Measurements from ENCODE around the gene PURA.
"Not testable (repeated sequence)": the region's sequence is repeated elsewhere in the genome, so short reads cannot be mapped to it uniquely, and the experiment has no call there.

The PURA gene

GRCh38 chr5:140135127-140135526 is 21.2 kb downstream of the PURA start:
- DNase-seq (ENCODE audit: low read depth in 2 of 2), result no peak

GRCh38 chr5:140136624-140137023 is 22.7 kb downstream of the PURA start:
- no peak for DNase-seq (ENCODE audit: low read depth in 2 of 2)

- DNase-seq (ENCODE audit: low read depth in 2 of 2), result no peak
Measured at GRCh38 chr5:140140435-140140834, 26.5 kb downstream of the PURA start.

GRCh38 chr5:140141241-140141640 is 27.3 kb downstream of the PURA start:
- DNase-seq (ENCODE audit: low read depth in 2 of 2), result no peak

- no peak for DNase-seq (ENCODE audit: low read depth in 2 of 2)
Measured at GRCh38 chr5:140142246-140142645, 28.3 kb downstream of the PURA start.

GRCh38 chr5:140142856-140143255 is 28.9 kb downstream of the PURA start:
- no peak for DNase-seq (ENCODE audit: low read depth in 2 of 2)

GRCh38 chr5:140143521-140144258 is 29.8 kb downstream of the PURA start:
- DNase-seq (ENCODE audit: low read depth in 2 of 2), result no peak

GRCh38 chr5:140145256-140145655 is 31.3 kb downstream of the PURA start:
- DNase-seq (ENCODE audit: low read depth in 2 of 2), result no peak

- DNase-seq (ENCODE audit: low read depth in 2 of 2), result peak; percentile 7 to 8
Measured at GRCh38 chr5:140145818-140146522, 32.1 kb downstream of the PURA start.

- no peak for DNase-seq (ENCODE audit: low read depth in 2 of 2)
Measured at GRCh38 chr5:140146523-140146842, 32.6 kb downstream of the PURA start.

GRCh38 chr5:140147460-140147859 is 33.6 kb downstream of the PURA start:
- DNase-seq (ENCODE audit: low read depth in 2 of 2), result no peak

GRCh38 chr5:140148508-140148907 is 34.6 kb downstream of the PURA start:
- no peak for DNase-seq (ENCODE audit: low read depth in 2 of 2)

- DNase-seq (ENCODE audit: low read depth in 2 of 2), result no peak
Measured at GRCh38 chr5:140150201-140150600, 36.3 kb downstream of the PURA start.

GRCh38 chr5:140151144-140152021 is 37.5 kb downstream of the PURA start:
- no peak for DNase-seq (ENCODE audit: low read depth in 2 of 2)

- DNase-seq (ENCODE audit: low read depth in 2 of 2), result no peak
Measured at GRCh38 chr5:140152022-140152999, 38.4 kb downstream of the PURA start.

GRCh38 chr5:140153255-140153654 is 39.3 kb downstream of the PURA start:
- no peak for DNase-seq (ENCODE audit: low read depth in 2 of 2)

- DNase-seq (ENCODE audit: low read depth in 2 of 2), result no peak
Measured at GRCh38 chr5:140153905-140154304, 40.0 kb downstream of the PURA start.

GRCh38 chr5:140154710-140155381 is 40.9 kb downstream of the PURA start:
- not testable (repeated sequence) for DNase-seq (ENCODE audit: low read depth in 2 of 2)

GRCh38 chr5:140157032-140157781 is 43.3 kb downstream of the PURA start:
- DNase-seq (ENCODE audit: low read depth in 2 of 2), result peak; percentile 72 to 80
